Measurements from ENCODE around the gene LAMP2.

DNA sequence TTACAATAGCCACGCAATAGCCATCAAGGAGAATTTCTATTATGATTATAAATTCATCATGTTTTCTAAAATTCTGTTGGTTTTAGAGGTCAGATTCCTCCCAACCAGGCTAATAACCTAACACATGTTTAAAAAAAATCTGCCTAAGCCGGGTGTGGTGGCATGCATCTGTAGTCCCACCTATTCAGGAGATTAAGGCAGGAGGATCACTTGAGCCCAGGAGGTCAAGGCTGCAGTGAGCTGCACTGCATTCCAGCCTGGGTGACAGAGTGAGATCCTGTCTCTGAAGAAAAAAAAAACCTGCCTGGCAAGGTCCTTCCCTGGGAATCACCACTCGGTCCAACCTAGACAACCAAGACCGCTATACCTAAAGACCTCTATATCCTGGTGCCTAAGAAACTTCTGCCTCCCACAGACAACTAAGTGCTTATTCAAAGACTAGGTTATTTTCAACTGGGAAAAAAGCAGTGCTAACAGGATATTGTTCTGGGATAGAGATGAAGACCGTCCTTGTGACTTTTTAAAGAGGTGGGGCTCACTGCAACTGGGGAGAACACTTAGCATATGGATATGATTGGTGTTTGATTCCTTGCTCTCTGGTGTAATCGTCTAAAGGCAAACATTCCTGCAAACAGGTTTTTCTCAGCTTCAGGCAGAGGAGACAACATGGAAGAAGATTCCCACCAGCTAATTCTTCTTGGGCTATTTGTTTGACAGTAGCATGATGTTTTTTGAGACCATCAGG is 89.0 kb downstream of the LAMP2 start:
- TF ChIP-seq ZNF274 (IDR thresholded peaks at IDR 0.05; ENCODE audit: low read depth, low read length) (no peak), YY1 (IDR thresholded peaks at IDR 0.05; ENCODE audit: insufficient read depth, insufficient read length) (no peak)

Data from NT2/D1 (cell line).